Measurements from ENCODE around the gene CMTR1. TPM values are rescaled to one million over a fixed set of nuclear protein-coding genes. Genes with fewer than 3 reads are reported as not detected.

The CMTR1 gene
- total and polyA plus RNA-seq, 2 of the 13 experiments (the other 11 are each of a cell fraction or from before 2014, with no cell fraction given), result 19.7 to 55.2 TPM

GRCh38 chr6:37512400-37513011, 79.5 kb downstream of the CMTR1 start:
- DNase-seq (ENCODE audit: low spot score) (no peak), FAIRE-seq (no peak), ATAC-seq (no peak)
- H3K4me1 ChIP-seq (ENCODE audit: insufficient read depth, low read length), result peaks cover 36% of the 10 kb centered on the region
- in situ Hi-C loops (cut with HindIII; ENCODE audit: extremely low pct_ligation_motif_present, low pct_unique_long_range_greater_than_20kb) (no loop called here), intact Hi-C loops (cut with micrococcal nuclease; ENCODE audit: unreplicated experiment) (no loop called here)
- TF ChIP-seq ZNF510 (CRISPR knock-in tag; IDR thresholded peaks at IDR 0.05; ENCODE audit: low read depth) (no peak), CBX2 (IDR thresholded peaks at IDR 0.05; ENCODE audit: low read depth, low read length) (no peak), CBX2 (CRISPR knock-in tag; IDR thresholded peaks at IDR 0.05; ENCODE audit: low read depth) (no peak), REL (CRISPR knock-in tag; conservative IDR thresholded peaks at IDR 0.05) (no peak), ZNF557 (CRISPR knock-in tag; IDR thresholded peaks at IDR 0.05) (no peak)
- ChIA-PET CTCF (ENCODE audit: low intra/inter-chr PET ratio, low total read pairs) (no interaction called here), POLR2A (no interaction called here)
- no peaks in the 10 kb centered on the region for H3K9me3 ChIP-seq (ENCODE audit: low read length)
- H3K4me2 ChIP-seq (ENCODE audit: low read depth, low read length), result no peak overlapping the region
- H3K36me3 ChIP-seq (replicated peaks in 1 of 2; ENCODE audit: control insufficient read depth in 1 of 2, insufficient read depth in 2 of 2, low read length in 2 of 2), result no peaks in the 10 kb centered on the region
- H3K4me3 ChIP-seq (replicated peaks in 1 of 3; ENCODE audit: insufficient read depth in 1 of 3, low read depth in 2 of 3, low read length in 3 of 3), result no peak overlapping the region
- no peak overlapping the region for H3K27ac ChIP-seq (ENCODE audit: extremely low read length, insufficient read depth, low read length)
- 15% methylated on average over 11 of the region's 12 CpGs for WGBS (ENCODE audit: low lambda C conversion rate)
- H4K20me1 ChIP-seq (ENCODE audit: insufficient read depth, low read length), result no peaks in the 10 kb centered on the region
- no peak overlapping the region for H3K9ac ChIP-seq (ENCODE audit: insufficient read depth, low read depth, low read length)
- peaks cover 2 to 48% of the 10 kb centered on the region in 2 experiments for H3K27me3 ChIP-seq (ENCODE audit: control insufficient read depth in 1 of 2, insufficient read depth in 2 of 2, low read length in 2 of 2)
- no peak overlapping the region for H2AFZ ChIP-seq (ENCODE audit: low read length)
- no TSS peak for BruUV-seq (replicated peaks)
- H3K79me2 ChIP-seq (ENCODE audit: insufficient read depth, low read length), result no peaks in the 10 kb centered on the region

GRCh38 chr6:37513155-37513554, 80.1 kb downstream of the CMTR1 start:
- Histone ChIP-seq H3K4me3 (replicated peaks in 1 of 3; ENCODE audit: insufficient read depth in 1 of 3, low read depth in 2 of 3, low read length in 3 of 3) (no peak overlapping the region), H4K20me1 (ENCODE audit: insufficient read depth, low read length) (no peaks in the 10 kb centered on the region), H3K79me2 (ENCODE audit: insufficient read depth, low read length) (no peaks in the 10 kb centered on the region), H3K4me2 (ENCODE audit: low read depth, low read length) (no peak overlapping the region), H3K4me1 (ENCODE audit: insufficient read depth, low read length) (peaks cover 35% of the 10 kb centered on the region), H3K36me3 (replicated peaks in 1 of 2; ENCODE audit: control insufficient read depth in 1 of 2, insufficient read depth in 2 of 2, low read length in 2 of 2) (no peaks in the 10 kb centered on the region), H2AFZ (ENCODE audit: low read length) (no peak overlapping the region), H3K27ac (ENCODE audit: extremely low read length, insufficient read depth, low read length) (no peak overlapping the region), H3K9ac (ENCODE audit: insufficient read depth, low read depth, low read length) (no peak overlapping the region), H3K27me3 (ENCODE audit: control insufficient read depth in 1 of 2, insufficient read depth in 2 of 2, low read length in 2 of 2) (peaks cover 4 to 52% of the 10 kb centered on the region in 2 experiments), H3K9me3 (ENCODE audit: low read length) (no peaks in the 10 kb centered on the region)
- DNase-seq (ENCODE audit: low spot score) (no peak), FAIRE-seq (no peak), ATAC-seq (no peak)
- in situ Hi-C loops (cut with HindIII; ENCODE audit: extremely low pct_ligation_motif_present, low pct_unique_long_range_greater_than_20kb), result no loop called here
- 30% methylated on average over 4 of the region's 9 CpGs for WGBS (ENCODE audit: low lambda C conversion rate)
- BruUV-seq (replicated peaks), result no TSS peak
- ChIA-PET POLR2A (no interaction called here), CTCF (ENCODE audit: low intra/inter-chr PET ratio, low total read pairs) (no interaction called here)
- intact Hi-C loops (cut with micrococcal nuclease; ENCODE audit: unreplicated experiment), result no loop called here
- TF ChIP-seq ZNF674 (CRISPR knock-in tag; IDR thresholded peaks at IDR 0.05; ENCODE audit: low read depth) (no peak), ZNF326 (CRISPR knock-in tag; IDR thresholded peaks at IDR 0.05; ENCODE audit: borderline replicate concordance) (no peak), ZNF253 (CRISPR knock-in tag; IDR thresholded peaks at IDR 0.05; ENCODE audit: borderline replicate concordance) (no peak), FOXO1 (CRISPR knock-in tag; IDR thresholded peaks at IDR 0.05) (no peak), ARNTL (CRISPR knock-in tag; IDR thresholded peaks at IDR 0.05) (no peak), ZFY (CRISPR knock-in tag; IDR thresholded peaks at IDR 0.05) (no peak), MIER2 (CRISPR knock-in tag; IDR thresholded peaks at IDR 0.05) (no peak), ZFP82 (CRISPR knock-in tag; IDR thresholded peaks at IDR 0.05; ENCODE audit: borderline replicate concordance) (no peak), ZNF329 (CRISPR knock-in tag; IDR thresholded peaks at IDR 0.05; ENCODE audit: low read depth) (no peak), THRA (CRISPR knock-in tag; IDR thresholded peaks at IDR 0.05; ENCODE audit: borderline replicate concordance) (no peak), ZNF83 (CRISPR knock-in tag; IDR thresholded peaks at IDR 0.05; ENCODE audit: borderline replicate concordance) (no peak), ZBTB1 (CRISPR knock-in tag; IDR thresholded peaks at IDR 0.05; ENCODE audit: borderline replicate concordance) (no peak), NFE2L2 (IDR thresholded peaks at IDR 0.05; ENCODE audit: low read length) (no peak), ZNF232 (CRISPR knock-in tag; IDR thresholded peaks at IDR 0.05; ENCODE audit: borderline replicate concordance) (no peak), NR1H2 (CRISPR knock-in tag; IDR thresholded peaks at IDR 0.05; ENCODE audit: borderline replicate concordance, low read depth) (no peak), ZNF501 (CRISPR knock-in tag; IDR thresholded peaks at IDR 0.05) (no peak)

Measured in HepG2 (cell line).